Islet precursor cell (in vitro differentiated cells): ENCODE results near the gene TP53BP1.
"Not testable (repeated sequence)": the region's sequence is repeated elsewhere in the genome, so short reads cannot be mapped to it uniquely, and the experiment has no call there.

Source experiments
- DNase-seq: peaks from one replicate; pipeline ENCODE4 v3.0.0-alpha.2; 2018

Gene TP53BP1, protein sequence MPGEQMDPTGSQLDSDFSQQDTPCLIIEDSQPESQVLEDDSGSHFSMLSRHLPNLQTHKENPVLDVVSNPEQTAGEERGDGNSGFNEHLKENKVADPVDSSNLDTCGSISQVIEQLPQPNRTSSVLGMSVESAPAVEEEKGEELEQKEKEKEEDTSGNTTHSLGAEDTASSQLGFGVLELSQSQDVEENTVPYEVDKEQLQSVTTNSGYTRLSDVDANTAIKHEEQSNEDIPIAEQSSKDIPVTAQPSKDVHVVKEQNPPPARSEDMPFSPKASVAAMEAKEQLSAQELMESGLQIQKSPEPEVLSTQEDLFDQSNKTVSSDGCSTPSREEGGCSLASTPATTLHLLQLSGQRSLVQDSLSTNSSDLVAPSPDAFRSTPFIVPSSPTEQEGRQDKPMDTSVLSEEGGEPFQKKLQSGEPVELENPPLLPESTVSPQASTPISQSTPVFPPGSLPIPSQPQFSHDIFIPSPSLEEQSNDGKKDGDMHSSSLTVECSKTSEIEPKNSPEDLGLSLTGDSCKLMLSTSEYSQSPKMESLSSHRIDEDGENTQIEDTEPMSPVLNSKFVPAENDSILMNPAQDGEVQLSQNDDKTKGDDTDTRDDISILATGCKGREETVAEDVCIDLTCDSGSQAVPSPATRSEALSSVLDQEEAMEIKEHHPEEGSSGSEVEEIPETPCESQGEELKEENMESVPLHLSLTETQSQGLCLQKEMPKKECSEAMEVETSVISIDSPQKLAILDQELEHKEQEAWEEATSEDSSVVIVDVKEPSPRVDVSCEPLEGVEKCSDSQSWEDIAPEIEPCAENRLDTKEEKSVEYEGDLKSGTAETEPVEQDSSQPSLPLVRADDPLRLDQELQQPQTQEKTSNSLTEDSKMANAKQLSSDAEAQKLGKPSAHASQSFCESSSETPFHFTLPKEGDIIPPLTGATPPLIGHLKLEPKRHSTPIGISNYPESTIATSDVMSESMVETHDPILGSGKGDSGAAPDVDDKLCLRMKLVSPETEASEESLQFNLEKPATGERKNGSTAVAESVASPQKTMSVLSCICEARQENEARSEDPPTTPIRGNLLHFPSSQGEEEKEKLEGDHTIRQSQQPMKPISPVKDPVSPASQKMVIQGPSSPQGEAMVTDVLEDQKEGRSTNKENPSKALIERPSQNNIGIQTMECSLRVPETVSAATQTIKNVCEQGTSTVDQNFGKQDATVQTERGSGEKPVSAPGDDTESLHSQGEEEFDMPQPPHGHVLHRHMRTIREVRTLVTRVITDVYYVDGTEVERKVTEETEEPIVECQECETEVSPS (N-terminal part only)

DNA sequence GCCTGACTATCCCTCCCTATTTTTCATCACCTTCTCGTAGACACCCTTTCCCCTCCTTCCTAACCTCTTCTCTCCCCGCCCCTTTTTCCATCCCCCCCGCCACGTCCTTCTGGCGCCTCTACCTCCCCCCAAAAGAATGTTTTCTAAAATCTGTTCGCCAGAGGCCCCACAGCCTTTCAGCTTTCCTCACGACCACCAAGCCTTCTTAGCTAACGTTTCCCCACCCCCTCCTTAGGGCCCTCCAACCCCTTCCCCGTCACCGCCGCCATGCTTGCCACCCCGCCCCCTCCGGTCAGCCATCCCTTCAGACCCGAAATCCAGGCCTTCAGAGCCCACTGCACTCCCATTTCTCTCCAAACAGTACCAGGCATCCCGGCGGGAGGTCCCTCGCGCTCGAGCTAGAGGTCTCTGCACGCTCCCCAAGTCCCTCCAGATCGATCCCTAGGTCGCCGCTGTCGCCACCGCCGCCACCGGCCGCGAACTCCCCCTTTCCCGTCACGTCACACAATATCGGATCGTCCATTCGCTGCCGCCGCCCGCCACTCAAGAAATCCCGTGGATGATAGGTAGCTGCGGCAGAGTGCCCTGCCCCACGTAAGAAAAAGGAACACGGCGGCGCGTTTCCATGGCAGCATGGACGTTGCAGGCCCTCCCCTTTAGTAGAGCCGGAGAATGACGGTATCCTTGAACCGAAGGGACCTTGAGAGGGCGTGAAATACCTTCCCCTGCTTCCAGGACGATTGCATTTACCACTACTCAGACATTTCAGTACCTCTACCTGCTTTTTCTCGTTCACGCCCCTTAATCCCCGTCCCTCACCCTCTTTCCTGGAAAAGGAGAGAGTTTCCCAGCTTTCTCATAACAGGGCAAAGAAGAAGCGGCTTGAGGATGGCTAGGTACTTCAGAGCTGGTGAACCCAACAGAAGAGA lies at the start of gene TP53BP1:
TP53BP1 (minus strand) TSS at position 484 of the 929 bp plus-strand sequence; CDS start at position 371, 113 bp downstream.
- peak; percentile 98 for DNase-seq

DNA sequence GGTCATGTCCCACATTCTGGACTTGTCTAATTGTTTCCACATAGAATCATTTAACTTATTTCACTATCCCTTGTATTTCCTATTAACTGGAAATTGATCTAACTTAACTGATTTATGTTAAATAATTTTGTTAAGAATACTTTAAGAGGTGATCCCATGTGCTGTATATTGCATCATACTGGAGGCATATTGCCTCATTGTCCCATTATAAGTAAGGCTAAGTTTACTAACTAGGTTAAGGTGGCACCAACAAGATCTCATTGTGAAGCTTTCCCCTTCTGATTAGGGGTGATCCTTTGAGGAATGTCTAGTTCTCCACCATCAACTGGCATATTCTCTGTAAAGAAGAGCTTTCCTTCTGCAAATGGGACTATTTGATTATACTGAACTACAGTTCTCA lies 48.8 kb upstream of the TP53BP1 start:
- no peak for DNase-seq

DNA sequence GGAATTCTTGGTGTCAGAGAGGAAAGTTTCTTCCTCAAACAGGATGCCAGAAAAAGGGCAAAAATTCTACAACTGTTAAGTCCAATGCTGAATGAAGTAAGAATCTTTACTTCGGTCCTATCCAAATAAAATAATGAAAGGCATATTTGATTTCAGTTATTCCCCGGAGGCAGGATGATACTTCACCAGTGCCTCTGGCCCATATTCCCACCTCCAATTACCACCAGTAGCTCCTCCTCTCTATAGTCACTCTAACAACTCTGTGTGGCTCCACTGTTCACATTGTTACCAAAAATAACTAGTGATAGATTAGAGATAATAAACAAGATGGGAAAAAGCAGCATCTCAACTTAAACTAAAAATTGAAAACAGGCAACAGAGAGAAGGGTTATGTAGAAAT lies 45.1 kb upstream of the TP53BP1 start:
- no peak for DNase-seq

DNA sequence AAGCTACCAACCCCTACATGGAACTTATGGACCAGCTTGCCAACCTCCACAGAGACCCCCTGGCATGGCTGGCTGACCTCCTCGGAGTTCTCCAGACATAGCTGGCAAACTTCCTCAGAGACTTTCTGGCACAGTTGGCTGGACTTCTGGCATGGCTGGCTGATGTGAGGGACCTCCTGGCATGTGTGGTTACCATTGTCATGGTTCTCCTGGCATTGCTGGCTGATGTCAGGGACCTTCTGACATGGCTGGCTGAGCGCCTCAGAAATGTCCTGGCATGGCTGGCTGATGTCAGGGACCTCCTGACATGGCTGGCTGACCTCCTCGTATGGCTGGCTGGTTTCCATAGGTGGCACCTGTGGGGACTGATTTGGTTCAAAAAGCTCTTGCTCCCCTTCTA lies 41.9 kb upstream of the TP53BP1 start:
- no peak for DNase-seq

DNA sequence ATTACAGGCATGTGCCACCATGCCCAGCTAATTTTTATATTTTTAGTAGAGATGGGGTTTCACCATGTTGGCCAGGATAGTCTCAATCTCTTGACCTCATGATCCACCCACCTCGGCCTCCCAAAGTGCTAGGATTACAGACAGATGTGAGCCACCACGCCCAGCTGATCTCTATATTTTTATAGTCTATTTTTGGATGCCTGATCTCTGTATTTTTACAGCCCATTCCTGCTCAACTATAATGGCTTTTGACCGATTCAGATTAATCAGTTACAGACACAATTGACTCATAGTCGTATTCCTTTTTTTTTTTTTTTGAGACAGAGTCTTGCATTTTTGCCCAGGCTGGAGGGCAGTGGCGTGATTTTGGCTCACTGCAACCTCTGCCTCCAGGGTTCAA lies 39.9 kb upstream of the TP53BP1 start:
- not testable (repeated sequence) for DNase-seq

DNA sequence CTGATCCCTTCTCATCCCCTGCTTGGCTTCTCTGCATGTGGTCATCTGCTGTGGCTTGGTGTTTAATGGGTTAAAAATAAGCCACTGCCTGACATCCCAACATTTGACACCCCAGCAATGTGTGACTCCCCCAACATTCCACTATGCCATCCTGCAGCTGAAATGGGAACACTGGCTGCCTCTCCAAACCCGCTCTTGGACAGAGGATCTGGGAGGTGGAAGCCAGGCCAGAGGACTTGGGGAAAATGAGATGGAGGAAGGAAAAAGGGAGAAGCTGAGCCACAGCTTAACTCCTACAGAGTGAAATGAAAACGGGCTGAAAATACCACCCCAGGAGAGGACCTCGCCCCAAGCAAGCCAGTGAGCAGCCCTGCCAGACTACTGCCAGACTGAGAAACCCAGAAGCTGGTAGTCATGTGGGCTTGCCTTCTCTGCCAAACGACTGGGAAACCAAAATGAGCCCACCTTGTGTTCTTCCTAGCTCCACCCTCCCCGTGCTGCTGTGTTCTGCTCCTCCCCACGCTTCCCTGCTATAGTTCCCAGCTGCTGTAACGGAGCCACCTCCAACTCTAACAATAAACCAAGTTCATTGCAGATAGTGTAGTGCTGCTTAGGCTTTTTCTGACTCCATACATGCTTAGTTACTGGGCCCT lies 38.2 kb upstream of the TP53BP1 start:
- no peak for DNase-seq

DNA sequence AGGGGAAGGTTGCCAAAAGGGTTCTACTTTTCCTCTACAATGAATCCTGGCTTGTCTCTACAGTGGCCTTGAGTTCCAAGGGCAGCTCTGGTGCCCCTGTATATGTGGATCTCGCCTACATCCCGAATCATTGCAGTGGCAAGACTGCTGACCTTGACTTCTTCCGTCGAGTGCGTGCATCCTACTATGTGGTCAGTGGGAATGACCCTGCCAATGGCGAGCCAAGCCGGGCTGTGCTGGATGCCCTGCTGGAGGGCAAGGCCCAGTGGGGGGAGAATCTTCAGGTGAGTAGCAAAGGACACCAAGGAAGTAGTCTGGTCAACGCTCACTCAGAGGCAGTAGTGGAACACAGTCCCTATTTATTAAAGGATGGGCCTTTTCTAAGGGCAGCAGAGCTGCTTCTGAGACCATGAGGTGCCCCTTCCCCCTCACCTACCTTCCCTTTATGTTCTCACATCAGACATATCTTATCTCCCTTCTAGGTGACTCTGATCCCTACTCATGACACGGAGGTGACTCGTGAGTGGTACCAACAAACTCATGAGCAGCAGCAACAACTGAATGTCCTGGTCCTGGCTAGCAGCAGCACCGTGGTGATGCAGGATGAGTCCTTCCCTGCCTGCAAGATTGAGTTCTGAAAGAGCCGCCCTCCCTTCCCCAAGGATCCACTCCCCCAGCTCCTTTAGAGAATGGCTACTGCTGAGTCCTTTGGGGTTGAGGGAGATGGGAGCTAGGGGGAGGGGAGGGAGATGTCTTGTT lies 36.8 kb upstream of the TP53BP1 start:
- DNase-seq, result no peak

DNA sequence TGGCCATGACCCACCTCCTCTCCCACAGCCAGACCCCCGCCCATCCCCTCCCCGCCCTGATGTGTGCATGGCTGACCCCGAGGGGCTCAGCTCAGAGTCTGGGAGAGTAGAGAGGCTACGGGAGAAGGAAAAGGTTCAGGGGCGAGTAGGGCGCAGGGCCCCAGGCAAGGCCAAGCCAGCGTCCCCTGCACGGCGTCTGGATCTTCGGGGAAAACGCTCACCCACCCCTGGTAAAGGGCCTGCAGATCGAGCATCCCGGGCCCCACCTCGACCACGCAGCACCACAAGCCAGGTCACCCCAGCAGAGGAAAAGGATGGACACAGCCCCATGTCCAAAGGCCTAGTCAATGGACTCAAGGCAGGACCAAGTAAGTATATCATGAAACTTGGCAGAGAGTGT lies 36.2 kb upstream of the TP53BP1 start:
- DNase-seq, result no peak

DNA sequence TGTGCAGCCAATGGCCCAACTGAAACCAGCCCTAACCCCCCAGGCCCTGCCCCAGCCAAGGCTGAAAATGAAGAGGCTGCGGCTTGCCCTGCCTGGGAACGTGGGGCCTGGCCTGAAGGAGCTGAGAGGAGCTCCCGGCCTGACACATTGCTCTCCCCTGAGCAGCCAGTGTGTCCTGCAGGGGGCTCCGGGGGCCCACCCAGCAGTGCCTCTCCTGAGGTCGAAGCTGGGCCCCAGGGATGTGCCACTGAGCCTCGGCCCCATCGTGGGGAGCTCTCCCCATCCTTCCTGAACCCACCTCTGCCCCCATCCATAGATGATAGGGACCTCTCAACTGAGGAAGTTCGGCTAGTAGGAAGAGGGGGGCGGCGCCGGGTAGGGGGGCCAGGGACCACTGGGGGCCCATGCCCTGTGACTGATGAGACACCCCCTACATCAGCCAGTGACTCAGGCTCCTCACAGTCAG lies 35.6 kb upstream of the TP53BP1 start:
- DNase-seq, result no peak

DNA sequence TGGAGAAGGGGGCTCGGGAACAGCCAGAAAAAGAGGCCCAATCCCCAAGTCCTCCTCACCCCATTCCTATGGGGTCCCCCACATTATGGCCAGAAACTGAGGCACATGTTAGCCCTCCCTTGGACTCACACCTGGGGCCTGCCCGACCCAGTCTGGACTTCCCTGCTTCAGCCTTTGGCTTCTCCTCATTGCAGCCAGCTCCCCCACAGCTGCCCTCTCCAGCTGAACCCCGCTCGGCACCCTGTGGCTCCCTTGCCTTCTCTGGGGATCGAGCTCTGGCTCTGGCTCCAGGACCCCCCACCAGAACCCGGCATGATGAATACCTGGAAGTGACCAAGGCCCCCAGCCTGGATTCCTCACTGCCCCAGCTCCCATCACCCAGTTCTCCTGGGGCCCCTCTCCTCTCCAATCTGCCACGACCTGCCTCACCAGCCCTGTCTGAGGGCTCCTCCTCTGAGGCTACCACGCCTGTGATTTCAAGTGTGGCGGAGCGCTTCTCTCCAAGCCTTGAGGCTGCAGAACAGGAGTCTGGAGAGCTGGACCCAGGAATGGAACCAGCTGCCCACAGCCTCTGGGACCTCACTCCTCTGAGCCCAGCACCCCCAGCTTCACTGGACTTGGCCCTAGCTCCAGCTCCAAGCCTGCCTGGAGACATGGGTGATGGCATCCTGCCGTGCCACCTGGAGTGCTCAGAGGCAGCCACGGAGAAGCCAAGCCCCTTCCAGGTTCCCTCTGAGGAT lies 35.0 kb upstream of the TP53BP1 start:
- DNase-seq, result no peak

DNA sequence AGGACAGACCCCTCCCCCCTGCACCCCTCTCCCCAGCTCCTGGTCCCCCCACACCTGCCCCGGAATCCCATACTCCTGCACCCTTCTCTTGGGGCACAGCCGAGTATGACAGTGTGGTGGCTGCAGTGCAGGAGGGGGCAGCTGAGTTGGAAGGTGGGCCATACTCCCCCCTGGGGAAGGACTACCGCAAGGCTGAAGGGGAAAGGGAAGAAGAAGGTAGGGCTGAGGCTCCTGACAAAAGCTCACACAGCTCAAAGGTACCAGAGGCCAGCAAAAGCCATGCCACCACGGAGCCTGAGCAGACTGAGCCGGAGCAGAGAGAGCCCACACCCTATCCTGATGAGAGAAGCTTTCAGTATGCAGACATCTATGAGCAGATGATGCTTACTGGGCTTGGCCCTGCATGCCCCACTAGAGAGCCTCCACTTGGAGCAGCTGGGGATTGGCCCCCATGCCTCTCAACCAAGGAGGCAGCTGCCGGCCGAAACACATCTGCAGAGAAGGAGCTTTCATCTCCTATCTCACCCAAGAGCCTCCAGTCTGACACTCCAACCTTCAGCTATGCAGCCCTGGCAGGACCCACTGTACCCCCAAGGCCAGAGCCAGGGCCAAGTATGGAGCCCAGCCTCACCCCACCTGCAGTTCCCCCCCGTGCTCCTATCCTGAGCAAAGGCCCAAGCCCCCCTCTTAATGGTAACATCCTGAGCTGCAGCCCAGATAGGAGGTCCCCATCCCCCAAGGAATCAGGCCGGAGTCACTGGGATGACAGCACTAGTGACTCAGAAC lies 34.3 kb upstream of the TP53BP1 start:
- no peak for DNase-seq

DNA sequence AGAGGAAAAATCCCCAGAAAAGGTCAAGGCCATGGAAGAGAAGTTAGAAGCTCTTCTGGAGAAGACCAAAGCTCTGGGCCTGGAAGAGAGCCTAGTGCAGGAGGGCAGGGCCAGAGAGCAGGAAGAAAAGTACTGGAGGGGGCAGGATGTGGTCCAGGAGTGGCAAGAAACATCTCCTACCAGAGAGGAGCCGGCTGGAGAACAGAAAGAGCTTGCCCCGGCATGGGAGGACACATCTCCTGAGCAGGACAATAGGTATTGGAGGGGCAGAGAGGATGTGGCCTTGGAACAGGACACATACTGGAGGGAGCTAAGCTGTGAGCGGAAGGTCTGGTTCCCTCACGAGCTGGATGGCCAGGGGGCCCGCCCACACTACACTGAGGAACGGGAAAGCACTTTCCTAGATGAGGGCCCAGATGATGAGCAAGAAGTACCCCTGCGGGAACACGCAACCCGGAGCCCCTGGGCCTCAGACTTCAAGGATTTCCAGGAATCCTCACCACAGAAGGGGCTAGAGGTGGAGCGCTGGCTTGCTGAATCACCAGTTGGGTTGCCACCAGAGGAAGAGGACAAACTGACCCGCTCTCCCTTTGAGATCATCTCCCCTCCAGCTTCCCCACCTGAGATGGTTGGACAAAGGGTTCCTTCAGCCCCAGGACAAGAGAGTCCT lies 33.4 kb upstream of the TP53BP1 start:
- DNase-seq, result no peak

DNA sequence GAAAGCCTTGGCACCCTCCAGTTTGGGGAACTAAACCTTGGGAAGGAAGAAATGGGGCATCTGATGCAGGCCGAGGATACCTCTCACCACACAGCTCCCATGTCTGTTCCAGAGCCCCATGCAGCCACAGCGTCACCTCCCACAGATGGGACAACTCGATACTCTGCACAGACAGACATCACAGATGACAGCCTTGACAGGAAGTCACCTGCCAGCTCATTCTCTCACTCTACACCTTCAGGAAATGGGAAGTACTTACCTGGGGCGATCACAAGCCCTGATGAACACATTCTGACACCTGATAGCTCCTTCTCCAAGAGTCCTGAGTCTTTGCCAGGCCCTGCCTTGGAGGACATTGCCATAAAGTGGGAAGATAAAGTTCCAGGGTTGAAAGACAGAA lies 32.2 kb upstream of the TP53BP1 start:
- DNase-seq, result no peak

DNA sequence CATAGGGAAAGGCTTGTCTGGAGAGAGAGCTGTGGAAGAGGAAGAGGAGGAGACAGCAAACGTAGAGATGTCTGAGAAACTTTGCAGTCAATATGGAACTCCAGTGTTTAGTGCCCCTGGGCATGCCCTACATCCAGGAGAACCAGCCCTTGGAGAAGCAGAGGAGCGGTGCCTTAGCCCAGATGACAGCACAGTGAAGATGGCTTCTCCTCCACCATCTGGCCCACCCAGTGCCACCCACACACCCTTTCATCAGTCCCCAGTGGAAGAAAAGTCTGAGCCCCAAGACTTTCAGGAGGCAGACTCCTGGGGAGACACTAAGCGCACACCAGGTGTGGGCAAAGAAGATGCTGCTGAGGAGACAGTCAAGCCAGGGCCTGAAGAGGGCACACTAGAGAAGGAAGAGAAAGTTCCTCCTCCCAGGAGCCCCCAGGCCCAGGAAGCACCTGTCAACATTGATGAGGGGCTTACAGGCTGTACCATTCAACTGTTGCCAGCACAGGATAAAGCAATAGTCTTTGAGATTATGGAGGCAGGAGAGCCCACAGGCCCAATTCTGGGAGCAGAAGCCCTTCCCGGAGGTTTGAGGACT lies 31.4 kb upstream of the TP53BP1 start:
- no peak for DNase-seq

DNA sequence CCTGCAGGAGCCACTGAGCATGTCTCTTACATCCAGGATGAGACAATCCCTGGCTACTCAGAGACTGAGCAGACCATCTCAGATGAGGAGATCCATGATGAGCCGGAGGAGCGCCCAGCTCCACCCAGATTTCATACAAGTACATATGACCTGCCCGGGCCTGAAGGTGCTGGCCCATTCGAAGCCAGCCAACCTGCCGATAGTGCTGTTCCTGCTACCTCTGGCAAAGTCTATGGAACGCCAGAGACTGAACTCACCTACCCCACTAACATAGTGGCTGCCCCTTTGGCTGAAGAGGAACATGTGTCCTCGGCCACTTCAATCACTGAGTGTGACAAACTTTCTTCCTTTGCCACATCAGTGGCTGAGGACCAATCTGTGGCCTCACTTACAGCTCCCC lies 30.7 kb upstream of the TP53BP1 start:
- DNase-seq, result no peak

DNA sequence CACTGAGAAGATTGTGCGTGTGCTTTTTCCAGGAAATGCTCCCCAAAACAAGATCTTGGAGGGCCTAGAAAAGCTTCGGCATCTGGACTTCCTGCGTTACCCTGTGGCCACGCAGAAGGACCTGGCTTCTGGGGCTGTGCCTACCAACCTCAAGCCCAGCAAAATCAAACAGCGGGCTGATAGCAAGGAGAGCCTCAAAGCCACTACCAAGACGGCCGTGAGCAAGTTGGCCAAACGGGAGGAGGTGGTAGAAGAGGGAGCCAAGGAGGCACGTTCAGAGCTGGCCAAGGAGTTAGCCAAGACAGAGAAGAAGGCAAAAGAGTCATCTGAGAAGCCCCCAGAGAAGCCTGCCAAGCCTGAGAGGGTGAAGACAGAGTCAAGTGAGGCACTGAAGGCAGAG lies 29.3 kb upstream of the TP53BP1 start:
- DNase-seq, result no peak

DNA sequence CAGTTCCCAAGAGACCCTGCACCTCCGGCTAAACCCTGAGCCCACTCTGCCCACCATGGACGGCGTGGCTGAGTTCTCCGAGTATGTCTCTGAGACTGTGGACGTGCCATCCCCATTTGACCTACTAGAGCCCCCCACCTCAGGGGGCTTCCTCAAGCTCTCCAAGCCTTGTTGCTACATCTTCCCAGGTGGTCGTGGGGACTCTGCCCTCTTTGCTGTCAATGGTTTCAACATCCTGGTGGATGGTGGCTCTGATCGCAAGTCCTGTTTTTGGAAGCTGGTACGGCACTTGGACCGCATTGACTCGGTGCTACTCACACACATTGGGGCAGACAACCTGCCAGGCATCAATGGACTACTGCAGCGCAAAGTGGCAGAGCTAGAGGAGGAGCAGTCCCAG lies 28.5 kb upstream of the TP53BP1 start:
- no peak for DNase-seq

DNA sequence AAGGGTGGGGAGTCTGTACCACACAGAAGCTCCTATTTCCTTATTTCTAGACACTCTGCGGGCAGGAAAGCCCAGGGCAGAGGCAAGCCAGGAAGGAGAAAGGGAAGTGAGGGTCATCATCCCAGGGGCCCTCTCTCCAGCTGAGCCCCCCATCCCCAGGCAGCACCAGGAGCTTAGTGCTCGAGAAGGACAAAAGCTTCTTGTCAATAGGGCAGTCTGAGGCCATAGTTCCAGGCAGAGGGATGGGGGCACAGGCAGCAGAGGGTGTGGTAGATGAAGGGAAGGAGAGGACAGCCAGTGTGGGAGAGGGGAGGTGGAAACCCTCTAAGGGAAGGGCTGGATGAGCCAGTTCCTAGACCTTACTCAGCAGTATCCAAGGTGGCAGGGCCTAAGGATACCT lies 27.2 kb upstream of the TP53BP1 start:
- DNase-seq, result no peak
